Left ventricle myocardium superior (tissue), 1 donor: ENCODE measurements around the gene GALNT10. TPM values are rescaled to one million over a fixed set of nuclear protein-coding genes. Genes with fewer than 3 reads are reported as not detected.

Source experiments
- ATAC-seq: fragments of 200-7000 bp; cut with Tn5 transposase; one replicate; pipeline ENCODE4 v1.9.1; 2020; ENCODE audit warnings: mild to moderate bottlenecking, moderate library complexity
- DNase-seq: peaks from one replicate; pipeline ENCODE4 v3.0.0-alpha.2; 2020
- intact Hi-C: fragments of 100-400 bp; cut with micrococcal nuclease; formaldehyde crosslinking; loops from one replicate; pipeline ENCODE4 v1.11.0; 2022
- total RNA-seq: library from RNA; stranded (reverse); fragmentation: NEBNext Ultra II Directional; extraction: Animal tissue kit (Norgen Biotek cat#: 25700); gene quantifications from one replicate; pipeline ENCODE4 v1.2.1, GENCODE V29; 2021
- donor health status: DM: no; HTN: yes; CAD: no; lungs with severe emphysema.

GALNT10 gene
- total RNA-seq, 1 donor from 2014 or later: 10.9 TPM

GRCh38 chr5:154218786-154219185, 28.3 kb downstream of the GALNT10 start:
- no peak for DNase-seq
- no peak for ATAC-seq
- intact Hi-C loops: no loop called here

GRCh38 chr5:154220625-154221024, 30.1 kb downstream of the GALNT10 start:
- intact Hi-C loops: no loop called here
- ATAC-seq: no peak

GRCh38 chr5:154221371-154221896, 30.9 kb downstream of the GALNT10 start:
- DNase-seq (peak; percentile 45), ATAC-seq (peak; percentile 80)
- intact Hi-C loops: no loop called here

More at GRCh38 chr5:154220625-154221024, 30.1 kb downstream of the GALNT10 start:
- DNase-seq: no peak

- intact Hi-C loops: no loop called here
- ATAC-seq: no peak
- DNase-seq: no peak
Observed at GRCh38 chr5:154222414-154222813, 31.9 kb downstream of the GALNT10 start.

- no peak for ATAC-seq
- intact Hi-C loops: no loop called here
Observed at GRCh38 chr5:154223320-154223719, 32.8 kb downstream of the GALNT10 start.

DNA sequence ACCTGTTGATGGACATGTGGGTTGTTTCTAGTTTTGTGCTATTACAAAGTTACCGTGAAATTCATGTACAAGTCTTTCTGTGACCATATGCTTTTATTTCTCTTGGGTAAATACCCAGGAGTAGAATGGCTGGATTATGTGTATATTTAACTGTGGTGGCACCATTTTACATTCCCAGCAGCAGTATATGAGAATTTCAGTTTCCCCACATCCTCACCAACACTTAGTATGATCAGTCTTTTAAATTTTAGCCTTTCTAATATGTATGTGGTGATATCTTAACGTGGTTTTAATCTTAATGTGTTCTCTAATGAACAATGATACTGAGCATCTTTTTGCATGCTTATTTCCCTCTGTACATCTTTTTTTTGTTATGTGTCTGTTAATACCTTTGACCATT, 36.6 kb downstream of the GALNT10 start:
- intact Hi-C loops: no loop called here
- DNase-seq (no peak), ATAC-seq (no peak)

More at GRCh38 chr5:154223320-154223719, 32.8 kb downstream of the GALNT10 start:
- no peak for DNase-seq

DNA sequence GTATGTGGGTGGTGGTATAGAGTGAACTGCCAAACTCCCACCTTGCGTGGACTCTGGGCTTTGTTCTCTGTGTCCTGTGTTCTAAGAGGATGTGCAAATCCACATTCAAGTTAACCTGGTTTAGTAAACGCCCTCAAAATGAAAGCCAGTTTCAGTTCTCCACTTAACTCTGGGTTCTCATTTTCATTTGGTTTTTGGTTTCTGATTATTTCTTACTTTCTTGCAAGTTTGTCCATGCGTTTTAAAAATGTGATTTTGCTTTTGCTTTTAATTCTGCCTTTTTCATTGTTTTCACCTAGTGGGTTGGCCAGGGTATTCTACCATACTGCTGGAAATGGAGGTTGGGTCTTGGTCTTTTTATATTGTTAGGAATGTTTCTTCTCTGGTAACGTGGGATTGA, 38.2 kb downstream of the GALNT10 start:
- intact Hi-C loops: no loop called here
- DNase-seq: no peak
- ATAC-seq: no peak

GRCh38 chr5:154230526-154230925, 40.0 kb downstream of the GALNT10 start:
- DNase-seq (no peak), ATAC-seq (no peak)

GRCh38 chr5:154234551-154234950, 44.0 kb downstream of the GALNT10 start:
- intact Hi-C loops: no loop called here
- ATAC-seq: no peak
- DNase-seq: no peak

More at GRCh38 chr5:154230526-154230925, 40.0 kb downstream of the GALNT10 start:
- intact Hi-C loops: no loop called here

DNA sequence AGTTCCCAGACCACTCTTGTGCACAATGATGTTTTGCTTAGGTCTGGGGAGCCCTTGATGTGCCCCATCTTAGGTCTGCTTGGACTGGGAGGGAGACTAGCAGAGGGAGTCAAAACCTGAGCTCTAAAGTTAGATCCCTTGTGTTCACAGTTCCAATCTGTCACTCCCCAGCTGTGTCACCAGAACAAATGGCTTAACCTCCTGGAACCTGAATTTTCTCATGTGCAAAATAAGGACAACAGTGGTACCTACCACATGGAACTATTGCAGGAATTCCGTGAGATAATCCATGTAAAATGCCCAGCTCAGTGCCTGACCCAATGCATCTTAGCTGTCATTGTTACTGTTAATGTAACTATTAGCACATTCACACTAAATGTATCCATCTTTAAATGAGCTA, 45.5 kb downstream of the GALNT10 start:
- intact Hi-C loops: no loop called here
- DNase-seq (no peak), ATAC-seq (no peak)

GRCh38 chr5:154236536-154237375, 46.2 kb downstream of the GALNT10 start:
- intact Hi-C loops: no loop called here
- ATAC-seq: peak; percentile 41
- DNase-seq: peak; percentile 29

GRCh38 chr5:154237376-154237743, 46.8 kb downstream of the GALNT10 start:
- DNase-seq: no peak
- no peak for ATAC-seq
- intact Hi-C loops: no loop called here

DNA sequence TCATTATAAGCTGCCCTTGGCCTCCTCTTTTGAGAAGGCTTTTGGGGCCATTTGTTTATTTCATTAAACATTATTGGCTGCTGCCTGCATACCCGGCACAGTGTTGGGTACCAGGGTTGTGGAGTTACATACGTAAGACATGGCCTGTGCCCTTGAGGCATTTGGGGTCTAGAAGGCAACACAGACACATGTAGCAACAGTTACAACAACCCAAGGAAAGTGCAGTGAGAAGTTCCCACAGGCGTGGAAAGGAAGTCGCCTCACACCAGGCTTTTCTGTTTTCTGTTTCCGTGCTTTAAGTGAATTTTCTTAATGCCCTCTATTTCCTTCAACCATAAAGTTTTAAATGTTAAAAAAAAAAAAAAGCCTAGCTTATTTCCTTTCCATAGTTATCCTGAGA, 47.4 kb downstream of the GALNT10 start:
- ATAC-seq: no peak
- intact Hi-C loops: no loop called here

GRCh38 chr5:154238776-154239481, 48.4 kb downstream of the GALNT10 start:
- intact Hi-C loops: no loop called here
- ATAC-seq: peak; percentile 47
- DNase-seq: no peak

More for the DNA sequence above, 47.4 kb downstream of the GALNT10 start:
- DNase-seq: no peak

GRCh38 chr5:154240595-154240994, 50.1 kb downstream of the GALNT10 start:
- no peak for DNase-seq
- ATAC-seq: no peak
- intact Hi-C loops: no loop called here

- ATAC-seq (no peak), DNase-seq (no peak)
- intact Hi-C loops: no loop called here
Observed at GRCh38 chr5:154241021-154241420, 50.5 kb downstream of the GALNT10 start.

DNA sequence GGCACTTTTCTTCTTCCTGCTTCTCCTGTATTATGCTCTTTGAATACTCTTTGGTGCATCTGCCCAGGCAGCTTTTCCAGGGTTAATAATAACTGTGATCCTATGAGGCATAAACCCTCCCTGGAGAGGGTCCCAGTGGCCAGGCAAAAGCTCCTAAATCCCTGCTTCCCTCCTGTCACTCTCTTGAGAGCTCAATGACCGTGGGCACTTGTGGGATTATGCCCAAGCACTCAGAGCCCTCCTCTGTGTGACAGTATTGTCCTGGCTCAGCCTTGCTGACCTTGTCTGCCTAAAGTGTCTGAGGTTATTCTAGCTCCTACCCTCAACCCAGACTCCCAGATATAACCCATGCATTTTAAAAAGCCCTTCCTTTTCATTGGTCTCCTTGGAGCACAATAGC, 51.9 kb downstream of the GALNT10 start:
- no peak for DNase-seq
- peak; percentile 39 for ATAC-seq
- intact Hi-C loops: no loop called here

DNA sequence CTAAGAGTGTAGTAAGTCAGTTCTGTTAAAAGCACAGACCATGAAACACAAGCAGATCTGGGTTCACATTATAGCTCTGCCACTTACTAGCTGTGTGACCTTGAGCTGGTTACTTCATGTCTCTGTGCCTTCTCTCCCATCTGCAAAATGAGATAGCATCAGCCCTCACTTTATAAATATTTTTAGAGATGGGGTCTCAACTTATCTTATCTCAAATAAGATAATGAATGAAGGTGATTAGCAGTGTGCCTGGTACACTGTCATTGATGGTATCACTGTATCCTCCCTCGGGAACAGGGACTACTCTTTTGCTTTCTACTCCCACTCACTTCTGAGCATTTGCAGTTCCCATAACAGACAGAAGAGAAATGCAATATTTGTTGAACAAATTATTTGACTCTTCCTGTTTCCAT, 52.4 kb downstream of the GALNT10 start:
- intact Hi-C loops: no loop called here
- ATAC-seq (no peak), DNase-seq (no peak)

DNA sequence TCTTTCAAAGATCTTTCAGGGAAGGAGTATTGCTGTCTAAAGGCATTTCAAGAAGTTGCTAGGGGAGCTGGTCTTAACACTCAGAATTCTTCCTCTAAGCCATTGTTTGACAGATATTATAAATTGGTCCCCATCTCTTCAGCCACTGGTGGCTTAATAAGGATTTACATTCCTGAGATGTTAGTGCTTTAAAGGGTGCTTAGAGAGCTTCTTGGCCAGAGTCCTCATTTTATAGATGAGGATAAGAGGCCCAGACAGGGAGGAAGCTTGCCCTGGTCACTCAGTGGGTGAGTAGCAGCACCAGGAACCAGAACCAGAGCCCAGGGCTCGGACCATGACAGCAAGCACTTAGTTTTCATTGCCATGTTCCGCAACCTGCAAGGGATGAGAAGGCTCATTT, 53.2 kb downstream of the GALNT10 start:
- DNase-seq: no peak
- no peak for ATAC-seq
- intact Hi-C loops: no loop called here

- ATAC-seq (no peak), DNase-seq (no peak)
- intact Hi-C loops: no loop called here
Observed at GRCh38 chr5:154244476-154244875, 53.9 kb downstream of the GALNT10 start.
